CD4-positive, alpha-beta T cell (primary cell): ENCODE measurements around the gene METTL14. TPM values are rescaled to one million over a fixed set of nuclear protein-coding genes. Genes with fewer than 3 reads are reported as not detected.

ENCODE experiments used
- ATAC-seq: fragments of 200-7000 bp; cut with Tn5 transposase; one replicate; pipeline ENCODE4 v1.10.0; 2022; ENCODE audit warnings: mild to moderate bottlenecking; ENCODE audit not compliant: poor library complexity
- CTCF ChIA-PET: fragments of 350-600 bp; sonication (Branson Sonifier 250); formaldehyde crosslinking; loops from one replicate; lab custom pipeline; 2021; ENCODE audit warnings: antibody characterized with exemption, inconsistent platforms; lab: Charles Lee
- POLR2A ChIA-PET: fragments of 350-600 bp; sonication (Branson Sonifier 250); formaldehyde crosslinking; loops from one replicate; lab custom pipeline; 2021; ENCODE audit warnings: antibody characterized with exemption, inconsistent platforms; lab: Charles Lee
- DNase-seq, 14 experiments: peaks; one replicate each; pipeline ENCODE4 v3.0.0-alpha.2; 2013 to 2020; ENCODE audit warnings: mixed read lengths in 2 of 14
- H3K27ac ChIP-seq, 2 donors: one replicate each; pipeline versions ENCODE4 v1.5.1 to v1.7.0; 2013; ENCODE audit warnings: low read length in 2 of 2, low read depth in 1 of 2, mild to moderate bottlenecking in 1 of 2
- H3K27me3 ChIP-seq, 2 experiments: 1 replicate in 1 of 2; 2 replicates in 1 of 2; pipeline versions ENCODE4 v1.6.1 to v1.7.0; 2013; ENCODE audit warnings: low read length in 2 of 2, control low read depth in 1 of 2, mild to moderate bottlenecking in 1 of 2, moderate library complexity in 1 of 2; ENCODE audit not compliant: insufficient read depth in 2 of 2, control insufficient read depth in 1 of 2
- H3K36me3 ChIP-seq: one replicate; pipeline ENCODE4 v1.6.1; 2013; ENCODE audit warnings: low read length, control low read depth; ENCODE audit not compliant: insufficient read depth
- H3K4me1 ChIP-seq: one replicate; pipeline ENCODE4 v1.6.1; 2013; ENCODE audit warnings: low read length, control low read depth; ENCODE audit not compliant: insufficient read depth
- H3K4me3 ChIP-seq: one replicate; pipeline ENCODE4 v1.5.1; 2013; ENCODE audit warnings: mild to moderate bottlenecking, low read length, moderate library complexity
- H3K9me3 ChIP-seq, 2 experiments: 1 replicate in 1 of 2; 2 replicates in 1 of 2; pipeline versions ENCODE4 v1.6.1 to v1.7.0; 2013; ENCODE audit warnings: low read length in 2 of 2, mild to moderate bottlenecking in 2 of 2, control low read depth in 1 of 2, moderate library complexity in 1 of 2; ENCODE audit not compliant: control insufficient read depth in 1 of 2, insufficient read depth in 1 of 2
- H3K27ac Mint-ChIP-seq: one replicate; pipeline ENCODE4 v1.8.0; 2020; ENCODE audit warnings: mixed read lengths
- H3K27me3 Mint-ChIP-seq: one replicate; pipeline ENCODE4 v1.8.0; 2021; ENCODE audit warnings: mixed read lengths
- H3K36me3 Mint-ChIP-seq: one replicate; pipeline ENCODE4 v1.8.0; 2021; ENCODE audit warnings: low read depth, mixed read lengths
- H3K4me1 Mint-ChIP-seq: one replicate; pipeline ENCODE4 v1.8.0; 2021; ENCODE audit warnings: low read depth, mixed read lengths
- H3K4me3 Mint-ChIP-seq: one replicate; pipeline ENCODE4 v1.8.0; 2020; ENCODE audit warnings: mild to moderate bottlenecking, mixed read lengths
- H3K9me3 Mint-ChIP-seq: one replicate; pipeline ENCODE4 v1.8.0; 2020; ENCODE audit warnings: mixed read lengths
- intact Hi-C, 2 experiments: fragments of 100-400 bp; cut with DNase I in 1 of 2; cut with micrococcal nuclease in 1 of 2; formaldehyde crosslinking; loops; one replicate each; pipeline versions ENCODE4 v1.15.1 to v1.9.0; 2023 to 2025; cut with DNase I, micrococcal nuclease
- total RNA-seq, 174 experiments: library from RNA in 2 of 174; stranded (reverse) in 2 of 174; gene quantifications; one replicate each; pipeline ENCODE4 v1.2.3 and lab custom pipeline; 2021 to 2026
- TF ChIP-seq, protein P1 (sequence below): fragments of 200-600 bp; IDR thresholded peaks from one replicate; pipeline ENCODE4 v1.8.0; 2022; ENCODE audit warnings: antibody characterized with exemption, mild to moderate bottlenecking

The METTL14 gene
- total RNA-seq, 2 experiments from 2014 or later, result 45.1 to 46.5 TPM

DNA sequence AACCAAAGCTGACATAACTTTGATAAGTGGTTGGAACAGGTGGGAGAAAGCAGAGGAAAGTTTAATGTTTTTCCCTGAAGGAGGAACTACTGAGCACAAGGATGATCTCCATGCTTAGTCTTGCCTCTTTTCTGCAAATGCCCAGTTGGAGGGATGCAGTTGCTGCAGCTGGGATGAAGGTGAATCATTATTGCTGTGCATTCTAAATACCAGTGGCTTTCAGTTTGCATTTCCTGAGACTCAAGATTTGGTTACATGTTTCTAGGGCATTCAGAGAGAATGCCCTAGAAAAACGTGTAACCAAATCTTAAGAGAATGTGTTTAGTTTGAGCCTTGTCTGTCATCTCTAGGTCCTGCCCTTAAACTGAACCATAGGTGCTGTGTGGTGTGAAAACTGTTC, 42.2 kb downstream of the METTL14 start:
- no peak overlapping the region for H3K4me3 ChIP-seq
- TF ChIP-seq, protein P1, sequence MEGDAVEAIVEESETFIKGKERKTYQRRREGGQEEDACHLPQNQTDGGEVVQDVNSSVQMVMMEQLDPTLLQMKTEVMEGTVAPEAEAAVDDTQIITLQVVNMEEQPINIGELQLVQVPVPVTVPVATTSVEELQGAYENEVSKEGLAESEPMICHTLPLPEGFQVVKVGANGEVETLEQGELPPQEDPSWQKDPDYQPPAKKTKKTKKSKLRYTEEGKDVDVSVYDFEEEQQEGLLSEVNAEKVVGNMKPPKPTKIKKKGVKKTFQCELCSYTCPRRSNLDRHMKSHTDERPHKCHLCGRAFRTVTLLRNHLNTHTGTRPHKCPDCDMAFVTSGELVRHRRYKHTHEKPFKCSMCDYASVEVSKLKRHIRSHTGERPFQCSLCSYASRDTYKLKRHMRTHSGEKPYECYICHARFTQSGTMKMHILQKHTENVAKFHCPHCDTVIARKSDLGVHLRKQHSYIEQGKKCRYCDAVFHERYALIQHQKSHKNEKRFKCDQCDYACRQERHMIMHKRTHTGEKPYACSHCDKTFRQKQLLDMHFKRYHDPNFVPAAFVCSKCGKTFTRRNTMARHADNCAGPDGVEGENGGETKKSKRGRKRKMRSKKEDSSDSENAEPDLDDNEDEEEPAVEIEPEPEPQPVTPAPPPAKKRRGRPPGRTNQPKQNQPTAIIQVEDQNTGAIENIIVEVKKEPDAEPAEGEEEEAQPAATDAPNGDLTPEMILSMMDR, result no peak
- H3K27me3 Mint-ChIP-seq, result no peaks in the 10 kb centered on the region
- no peak overlapping the region for H3K27ac Mint-ChIP-seq
- H3K4me3 Mint-ChIP-seq, result no peak overlapping the region
- no peak for ATAC-seq
- intact Hi-C loops, result no loop called here
- DNase-seq, result no peak
- ChIA-PET CTCF (no interaction called here), POLR2A (no interaction called here)
- H3K36me3 Mint-ChIP-seq, result peaks cover 71% of the 10 kb centered on the region
- no peak overlapping the region for H3K27ac ChIP-seq
- peaks cover 16% of the 10 kb centered on the region for H3K4me1 Mint-ChIP-seq
- H3K9me3 ChIP-seq, result no peaks in the 10 kb centered on the region
- H3K27me3 ChIP-seq, result no peaks in the 10 kb centered on the region
- peaks cover 3% of the 10 kb centered on the region for H3K4me1 ChIP-seq
- peaks cover 47% of the 10 kb centered on the region for H3K36me3 ChIP-seq
- H3K9me3 Mint-ChIP-seq, result no peaks in the 10 kb centered on the region

DNA sequence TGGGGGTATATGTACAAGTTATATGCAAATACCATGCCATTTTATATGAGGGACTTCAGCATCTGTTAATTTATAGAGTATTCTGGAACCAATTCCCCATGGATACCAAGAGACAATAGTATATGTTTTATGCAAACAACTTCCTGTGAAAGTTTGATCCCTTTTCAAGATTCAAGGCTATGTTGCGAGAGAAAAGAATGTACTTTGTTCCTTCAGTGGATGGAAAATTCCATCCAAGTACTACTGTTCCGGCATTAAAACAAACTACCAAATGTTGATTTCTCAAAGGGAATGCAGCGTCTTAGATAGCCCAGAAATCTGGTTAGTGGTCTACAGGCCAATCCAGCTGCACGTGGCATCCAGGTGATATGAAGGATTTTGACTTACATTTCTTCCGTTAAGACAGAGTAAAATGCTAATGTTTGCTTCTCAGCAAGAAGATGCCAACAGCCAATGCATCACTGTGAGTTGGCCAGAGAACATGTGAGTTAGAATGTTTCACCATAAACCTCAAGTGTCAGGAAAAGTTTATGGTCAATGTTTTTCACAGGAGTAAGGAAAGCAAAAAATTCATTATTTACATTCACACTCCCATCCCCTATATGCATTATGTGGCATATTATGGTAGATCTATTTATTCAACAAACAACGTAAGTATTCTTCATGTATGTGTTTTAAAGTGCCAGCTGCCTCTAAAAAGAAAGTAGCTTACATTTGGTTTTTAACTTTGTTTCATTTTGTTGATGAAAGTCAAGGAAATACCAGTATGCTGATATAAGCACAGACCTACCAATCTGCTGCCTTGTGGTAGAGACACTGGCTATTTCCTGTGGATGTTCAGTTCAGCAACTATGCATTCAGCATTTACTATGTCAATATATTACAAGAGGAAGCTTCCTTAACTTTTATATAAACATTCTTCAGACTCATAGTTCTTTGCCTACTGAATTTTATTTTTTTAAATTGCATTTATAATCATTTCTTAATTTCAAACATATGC, 44.4 kb downstream of the METTL14 start:
- Histone ChIP-seq H3K36me3 (peaks cover 52% of the 10 kb centered on the region), H3K4me3 (no peak overlapping the region), H3K27ac (peak overlapping the region in 1 of 2 donors; percentile 4), H3K4me1 (peaks cover 3% of the 10 kb centered on the region), H3K9me3 (no peaks in the 10 kb centered on the region), H3K27me3 (no peaks in the 10 kb centered on the region)
- ChIA-PET POLR2A (interaction anchor here (0.8 to 1.5 kb wide), 4 partner anchors 10 to 123 kb away, joined by 3 to 4 read pairs (median 3); no protein-coding TSS in a partner anchor), CTCF (no interaction called here)
- ATAC-seq, result peak; percentile 77
- DNase-seq, result peak in 3 of 14 experiments; percentile 12 to 71 (median 26)
- H3K4me3 Mint-ChIP-seq, result peak overlapping the region; percentile 18
- peaks cover 72% of the 10 kb centered on the region for H3K36me3 Mint-ChIP-seq
- H3K27me3 Mint-ChIP-seq, result no peaks in the 10 kb centered on the region
- H3K4me1 Mint-ChIP-seq, result peaks cover 16% of the 10 kb centered on the region
- no peaks in the 10 kb centered on the region for H3K9me3 Mint-ChIP-seq
- TF ChIP-seq, protein P1, result no peak
- H3K27ac Mint-ChIP-seq, result peak overlapping the region; percentile 72
- intact Hi-C loops, result no loop called here

DNA sequence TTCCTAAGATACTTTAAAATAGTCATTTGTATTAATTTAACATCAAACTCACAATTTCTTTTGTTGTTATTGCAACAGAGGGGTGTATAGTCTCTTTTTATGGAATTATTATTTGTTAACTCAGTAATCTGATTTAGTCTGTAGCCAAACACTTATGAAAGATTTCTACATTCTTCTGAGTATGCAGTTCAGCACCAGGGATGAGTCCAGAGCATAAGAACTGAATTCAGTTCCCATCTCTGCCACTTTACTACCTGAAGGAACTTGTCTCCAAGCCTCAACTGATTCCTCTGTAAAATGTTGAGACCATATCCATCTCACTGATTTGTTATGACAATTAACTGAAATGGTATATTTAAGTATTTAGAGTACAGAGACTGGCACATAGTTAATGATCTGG, 45.5 kb downstream of the METTL14 start:
- no peaks in the 10 kb centered on the region for H3K27me3 ChIP-seq
- H3K27ac Mint-ChIP-seq, result peak overlapping the region; percentile 72
- TF ChIP-seq, protein P1, result no peak
- no peak overlapping the region for H3K4me3 Mint-ChIP-seq
- no peaks in the 10 kb centered on the region for H3K9me3 ChIP-seq
- ChIA-PET CTCF (no interaction called here), POLR2A (interaction anchor here (0.6 to 0.8 kb wide), 2 partner anchors 30 to 122 kb away, joined by 3 read pairs; no protein-coding TSS in a partner anchor)
- ATAC-seq, result no peak
- no peaks in the 10 kb centered on the region for H3K27me3 Mint-ChIP-seq
- H3K4me1 Mint-ChIP-seq, result peaks cover 16% of the 10 kb centered on the region
- no peak overlapping the region for H3K27ac ChIP-seq
- peaks cover 69% of the 10 kb centered on the region for H3K36me3 Mint-ChIP-seq
- intact Hi-C loops, result no loop called here
- DNase-seq, result no peak
- H3K4me1 ChIP-seq, result peaks cover 3% of the 10 kb centered on the region
- no peak overlapping the region for H3K4me3 ChIP-seq
- H3K9me3 Mint-ChIP-seq, result no peaks in the 10 kb centered on the region
- peaks cover 44% of the 10 kb centered on the region for H3K36me3 ChIP-seq
